Activated T-helper 1 cell treated with anti-CD3 and anti-CD28 coated beads, Interleukin-12 subunit alpha, Interleukin-12 subunit beta, Interleukin-2, Interleukin-4 antibody, amounts not matched to agents 30 ng/mL and 10 ng/mL and 1 ng/mL, durations not matched to agents 14 hours and 24 hours and 36 hours (primary cell): Measurements from ENCODE around the gene CHCHD4. TPM values are rescaled to one million over a fixed set of nuclear protein-coding genes. Genes with fewer than 3 reads are reported as not detected.

Experiments used
- DNase-seq: peaks from one replicate; pipeline ENCODE4 v3.0.0; 2021; ENCODE audit warnings: low spot score
- H3K27ac Mint-ChIP-seq: one replicate; pipeline ENCODE4 v1.8.0; 2021; ENCODE audit warnings: mild to moderate bottlenecking, mixed read lengths
- H3K27me3 Mint-ChIP-seq: one replicate; pipeline ENCODE4 v1.8.0; 2022; ENCODE audit warnings: mild to moderate bottlenecking, moderate library complexity, mixed read lengths; ENCODE audit not compliant: insufficient read depth
- H3K36me3 Mint-ChIP-seq: one replicate; pipeline ENCODE4 v1.8.0; 2021; ENCODE audit warnings: low read depth, mixed read lengths
- H3K4me1 Mint-ChIP-seq: one replicate; pipeline ENCODE4 v1.8.0; 2021; ENCODE audit warnings: low read depth, mixed read lengths
- H3K4me3 Mint-ChIP-seq: one replicate; pipeline ENCODE4 v1.8.0; 2021; ENCODE audit warnings: mild to moderate bottlenecking, moderate library complexity, mixed read lengths
- H3K9me3 Mint-ChIP-seq: one replicate; pipeline ENCODE4 v1.8.0; 2021; ENCODE audit warnings: mixed read lengths
- intact Hi-C: fragments of 100-400 bp; cut with micrococcal nuclease; formaldehyde crosslinking; loops from one replicate; pipeline ENCODE4 v1.15.1; 2024
- total RNA-seq: library from RNA; stranded (reverse); gene quantifications from 2 replicates; pipeline ENCODE4 v1.2.3, GENCODE V29; 2022

Gene CHCHD4
- total RNA-seq, 1 donor from 2014 or later: 27.8 TPM

- H3K27ac Mint-ChIP-seq: no peak overlapping the region
These were observed 14.4 kb upstream of the CHCHD4 start for GRCh38 chr3:14138878-14139655.

GRCh38 chr3:14138109-14138877 lies 13.6 kb upstream of the CHCHD4 start:
- H3K9me3 Mint-ChIP-seq: no peaks in the 10 kb centered on the region
- H3K27ac Mint-ChIP-seq: no peak overlapping the region
- H3K27me3 Mint-ChIP-seq: no peaks in the 10 kb centered on the region
- peaks cover 53% of the 10 kb centered on the region for H3K36me3 Mint-ChIP-seq
- intact Hi-C loops: no loop called here
- no peak overlapping the region for H3K4me3 Mint-ChIP-seq
- no peak for DNase-seq
- peaks cover 30% of the 10 kb centered on the region for H3K4me1 Mint-ChIP-seq

More at GRCh38 chr3:14138878-14139655, 14.4 kb upstream of the CHCHD4 start:
- DNase-seq: no peak
- Mint-ChIP-seq H3K4me3 (no peak overlapping the region), H3K4me1 (peaks cover 37% of the 10 kb centered on the region), H3K9me3 (no peaks in the 10 kb centered on the region), H3K36me3 (peaks cover 47% of the 10 kb centered on the region), H3K27me3 (no peaks in the 10 kb centered on the region)
- intact Hi-C loops: no loop called here

GRCh38 chr3:14137445-14137844 lies 12.8 kb upstream of the CHCHD4 start:
- Mint-ChIP-seq H3K27ac (no peak overlapping the region), H3K4me1 (peaks cover 22% of the 10 kb centered on the region), H3K36me3 (peaks cover 56% of the 10 kb centered on the region), H3K4me3 (no peak overlapping the region), H3K9me3 (no peaks in the 10 kb centered on the region), H3K27me3 (no peaks in the 10 kb centered on the region)
- intact Hi-C loops: no loop called here
- DNase-seq: no peak

GRCh38 chr3:14137004-14137403 lies 12.3 kb upstream of the CHCHD4 start:
- no peak overlapping the region for H3K4me3 Mint-ChIP-seq
- H3K4me1 Mint-ChIP-seq: peaks cover 17% of the 10 kb centered on the region
- H3K36me3 Mint-ChIP-seq: peaks cover 57% of the 10 kb centered on the region
- H3K27me3 Mint-ChIP-seq: no peaks in the 10 kb centered on the region
- H3K9me3 Mint-ChIP-seq: no peaks in the 10 kb centered on the region
- no peak overlapping the region for H3K27ac Mint-ChIP-seq
- no peak for DNase-seq
- intact Hi-C loops: no loop called here

DNA sequence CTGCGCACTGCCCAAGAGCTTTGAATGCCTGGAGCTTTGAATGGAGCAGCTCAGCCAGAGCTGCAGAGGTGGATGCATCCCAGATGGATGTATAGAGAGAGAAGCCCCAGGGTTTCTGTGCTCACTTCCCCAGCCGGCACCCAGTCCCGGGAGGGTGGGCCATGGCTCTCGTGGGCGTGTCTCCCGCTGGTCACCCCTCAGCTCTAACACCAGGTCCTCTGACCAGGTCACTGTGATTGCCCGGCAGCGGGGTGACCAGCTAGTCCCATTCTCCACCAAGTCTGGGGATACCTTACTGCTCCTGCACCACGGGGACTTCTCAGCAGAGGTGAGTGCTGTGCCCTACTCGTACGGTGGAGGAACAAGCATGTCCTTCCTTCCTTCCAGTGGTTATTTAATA lies 10.9 kb upstream of the CHCHD4 start:
- H3K36me3 Mint-ChIP-seq: peaks cover 59% of the 10 kb centered on the region

DNA sequence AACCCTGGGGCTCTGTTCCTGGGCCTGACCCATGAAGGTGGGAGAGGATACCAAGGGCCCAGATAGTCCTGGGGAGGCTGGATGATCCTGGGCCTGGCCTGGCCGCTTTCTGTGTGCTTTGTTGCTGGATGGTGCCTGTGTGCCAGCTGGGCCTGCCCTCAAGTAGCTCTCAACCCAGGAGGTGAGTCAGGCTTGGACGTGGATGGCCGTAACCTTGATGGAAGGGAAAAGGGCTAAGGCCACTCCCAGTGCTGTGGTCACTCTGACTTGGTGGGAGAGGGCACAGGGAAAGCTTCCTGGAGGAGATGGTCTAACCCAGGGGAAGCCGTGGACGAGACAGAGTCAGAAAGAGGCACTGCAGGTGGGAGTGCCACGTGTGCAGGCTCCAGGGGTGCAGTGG lies 9.6 kb upstream of the CHCHD4 start:
- intact Hi-C loops: no loop called here

More for the DNA sequence above, 10.9 kb upstream of the CHCHD4 start:
- Mint-ChIP-seq H3K27me3 (no peaks in the 10 kb centered on the region), H3K9me3 (no peaks in the 10 kb centered on the region), H3K4me1 (peaks cover 3% of the 10 kb centered on the region), H3K4me3 (no peak overlapping the region), H3K27ac (no peak overlapping the region)
- intact Hi-C loops: no loop called here
- no peak for DNase-seq

DNA sequence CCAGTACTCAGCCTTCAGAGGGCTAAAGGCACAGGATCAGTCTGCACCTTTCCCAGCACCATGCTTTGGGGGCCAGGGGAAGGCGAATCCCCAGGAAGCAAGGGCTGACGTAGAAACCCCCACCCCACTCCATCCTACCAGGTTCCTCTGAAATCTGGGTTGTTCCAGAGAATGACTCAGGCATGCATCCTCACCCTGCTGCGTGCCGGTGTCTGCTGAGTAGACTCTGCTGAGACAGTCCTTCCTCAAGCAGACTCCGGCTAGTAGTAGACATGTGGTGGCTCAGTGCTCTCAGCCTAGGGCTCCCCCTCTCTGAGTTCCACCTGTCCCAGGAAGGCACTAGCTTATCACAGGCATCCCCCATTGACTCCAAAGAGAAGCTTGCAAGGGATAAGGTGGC lies 9.2 kb upstream of the CHCHD4 start:
- DNase-seq: no peak
- Mint-ChIP-seq H3K36me3 (peaks cover 65% of the 10 kb centered on the region), H3K4me3 (no peak overlapping the region), H3K9me3 (no peaks in the 10 kb centered on the region), H3K4me1 (no peaks in the 10 kb centered on the region), H3K27me3 (no peaks in the 10 kb centered on the region), H3K27ac (no peak overlapping the region)
- intact Hi-C loops: no loop called here

More for the DNA sequence above, 9.6 kb upstream of the CHCHD4 start:
- no peaks in the 10 kb centered on the region for H3K9me3 Mint-ChIP-seq
- no peaks in the 10 kb centered on the region for H3K27me3 Mint-ChIP-seq
- H3K27ac Mint-ChIP-seq: no peak overlapping the region
- no peak overlapping the region for H3K4me3 Mint-ChIP-seq
- H3K36me3 Mint-ChIP-seq: peaks cover 63% of the 10 kb centered on the region
- H3K4me1 Mint-ChIP-seq: no peaks in the 10 kb centered on the region
- DNase-seq: no peak

DNA sequence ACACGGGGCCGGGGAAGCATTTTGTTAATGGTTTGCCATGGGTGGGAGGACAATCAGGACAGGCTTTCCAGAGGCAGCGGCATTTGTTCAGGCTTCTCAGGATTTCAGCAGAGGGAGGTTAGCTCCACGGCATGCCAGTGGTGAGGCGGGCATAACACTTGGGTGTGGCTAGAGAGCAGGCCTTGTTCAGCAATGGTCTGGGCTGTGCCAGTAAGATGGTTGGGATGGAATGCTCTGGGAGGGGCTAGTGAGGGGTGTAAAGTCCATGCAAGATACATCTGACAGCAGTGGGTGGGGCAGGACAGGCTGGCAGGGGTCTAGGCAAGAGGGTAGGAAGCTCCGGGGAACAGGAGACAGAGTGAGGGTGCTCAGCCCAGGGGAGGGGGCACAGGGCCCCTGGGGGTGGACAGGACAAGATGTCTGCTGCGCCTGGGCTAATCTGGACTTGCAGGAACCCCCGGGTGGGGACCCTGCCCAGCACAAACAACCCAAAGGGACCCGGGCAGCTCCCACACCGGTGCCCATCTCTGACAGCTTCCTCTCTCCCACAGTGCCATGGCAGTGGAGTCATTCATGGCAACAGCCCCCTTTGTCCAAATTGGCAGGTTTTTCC lies 8.6 kb upstream of the CHCHD4 start:
- no peak for DNase-seq
- H3K27me3 Mint-ChIP-seq: no peaks in the 10 kb centered on the region
- intact Hi-C loops: no loop called here
- no peak overlapping the region for H3K4me3 Mint-ChIP-seq
- H3K36me3 Mint-ChIP-seq: peaks cover 67% of the 10 kb centered on the region
- peaks cover 3% of the 10 kb centered on the region for H3K4me1 Mint-ChIP-seq
- H3K9me3 Mint-ChIP-seq: no peaks in the 10 kb centered on the region
- H3K27ac Mint-ChIP-seq: no peak overlapping the region

GRCh38 chr3:14132689-14133088 lies 8.0 kb upstream of the CHCHD4 start:
- no peak overlapping the region for H3K4me3 Mint-ChIP-seq
- H3K36me3 Mint-ChIP-seq: peaks cover 67% of the 10 kb centered on the region
- no peaks in the 10 kb centered on the region for H3K9me3 Mint-ChIP-seq
- no peak for DNase-seq
- intact Hi-C loops: no loop called here
- H3K4me1 Mint-ChIP-seq: peaks cover 9% of the 10 kb centered on the region
- no peaks in the 10 kb centered on the region for H3K27me3 Mint-ChIP-seq
- no peak overlapping the region for H3K27ac Mint-ChIP-seq

DNA sequence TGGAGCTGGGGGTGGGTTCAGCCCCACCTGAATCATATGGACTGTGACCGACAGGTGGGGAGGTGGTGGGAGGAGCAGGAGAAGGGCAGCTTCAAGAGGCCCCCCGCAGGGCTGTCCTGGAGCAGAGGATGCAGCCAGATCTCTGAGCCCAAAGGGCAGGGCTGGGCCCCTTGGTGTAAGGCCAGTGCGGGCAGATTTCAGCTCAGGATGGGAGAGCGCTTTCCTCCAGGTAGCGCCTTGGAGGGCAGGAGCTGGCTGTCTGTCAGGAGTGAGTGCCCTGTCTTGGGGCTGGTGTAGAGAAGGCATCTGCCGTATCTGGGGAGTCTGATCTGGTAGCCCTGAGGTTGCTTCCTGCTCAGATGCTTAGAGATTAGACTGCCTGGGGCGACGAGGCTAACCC lies 7.5 kb upstream of the CHCHD4 start:
- H3K36me3 Mint-ChIP-seq: peaks cover 70% of the 10 kb centered on the region
- H3K9me3 Mint-ChIP-seq: no peaks in the 10 kb centered on the region
- H3K4me1 Mint-ChIP-seq: peaks cover 15% of the 10 kb centered on the region
- H3K27me3 Mint-ChIP-seq: no peaks in the 10 kb centered on the region
- H3K4me3 Mint-ChIP-seq: no peak overlapping the region
- intact Hi-C loops: no loop called here
- no peak overlapping the region for H3K27ac Mint-ChIP-seq
- DNase-seq: no peak

DNA sequence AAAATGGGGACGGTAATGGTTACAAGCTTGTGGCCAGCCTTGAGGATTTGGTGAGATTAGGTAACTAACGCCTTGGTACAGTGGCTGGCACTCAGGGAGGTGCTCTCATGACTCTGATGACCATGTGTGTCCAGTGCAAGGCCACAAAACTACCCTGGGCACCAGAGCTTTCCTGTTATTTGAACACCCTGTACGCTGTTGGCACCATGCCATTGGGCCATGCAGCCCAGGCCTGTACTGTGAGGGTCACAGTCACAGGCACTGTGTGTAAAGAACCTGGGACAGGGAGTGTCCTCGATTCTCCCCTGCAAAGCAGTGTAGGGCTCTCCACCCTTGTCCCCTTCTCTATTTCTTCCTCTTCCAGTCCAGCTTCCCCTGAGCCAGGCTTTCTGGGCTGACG lies 6.5 kb upstream of the CHCHD4 start:
- Mint-ChIP-seq H3K36me3 (peaks cover 66% of the 10 kb centered on the region), H3K4me1 (peaks cover 24% of the 10 kb centered on the region), H3K4me3 (no peak overlapping the region), H3K27me3 (no peaks in the 10 kb centered on the region), H3K27ac (no peak overlapping the region), H3K9me3 (no peaks in the 10 kb centered on the region)
- DNase-seq: no peak
- intact Hi-C loops: no loop called here

GRCh38 chr3:14130707-14131106 lies 6.0 kb upstream of the CHCHD4 start:
- intact Hi-C loops: no loop called here

GRCh38 chr3:14130230-14130629 lies 5.6 kb upstream of the CHCHD4 start:
- intact Hi-C loops: no loop called here
- H3K27ac Mint-ChIP-seq: no peak overlapping the region
- peaks cover 30% of the 10 kb centered on the region for H3K4me1 Mint-ChIP-seq
- H3K27me3 Mint-ChIP-seq: no peaks in the 10 kb centered on the region
- H3K9me3 Mint-ChIP-seq: no peaks in the 10 kb centered on the region
- no peak overlapping the region for H3K4me3 Mint-ChIP-seq
- no peak for DNase-seq
- peaks cover 58% of the 10 kb centered on the region for H3K36me3 Mint-ChIP-seq

More at GRCh38 chr3:14130707-14131106, 6.0 kb upstream of the CHCHD4 start:
- Mint-ChIP-seq H3K36me3 (peaks cover 62% of the 10 kb centered on the region), H3K4me3 (no peak overlapping the region), H3K9me3 (no peaks in the 10 kb centered on the region), H3K4me1 (peaks cover 29% of the 10 kb centered on the region), H3K27me3 (no peaks in the 10 kb centered on the region), H3K27ac (no peak overlapping the region)
- DNase-seq: no peak
